Measurements from ENCODE around the gene VAPA. TPM values are rescaled to one million over a fixed set of nuclear protein-coding genes. Genes with fewer than 3 reads are reported as not detected.

The VAPA gene
- total RNA-seq, 6 experiments from 2014 or later = 69.6 to 149 (median 90.7) TPM

GRCh38 chr18:9918016-9918680, 4.3 kb downstream of the VAPA start:
- intact Hi-C loops (cut with DNase I) = no loop called here
- DNase-seq (no peak), ATAC-seq (no peak)
- Histone ChIP-seq H3K4me3 (no peak overlapping the region), H3K27ac (no peak overlapping the region), H3K27me3 (no peaks in the 10 kb centered on the region), H3K9me3 (no peaks in the 10 kb centered on the region), H3K36me3 (no peaks in the 10 kb centered on the region), H3K4me1 (peaks cover 0 to 53% (median 23%) of the 10 kb centered on the region in 4 donors)
- no peak for TF ChIP-seq POLR2A (IDR thresholded peaks at IDR 0.05)
- no peak for TF ChIP-seq CTCF (IDR thresholded peaks at IDR 0.05)
- 20% methylated on average over 2 of the region's 2 CpGs for WGBS (ENCODE audit: insufficient coverage, low coverage, low lambda C conversion rate, missing lambda C conversion rate)

GRCh38 chr18:9919564-9920232, 5.9 kb downstream of the VAPA start:
- H3K4me3 ChIP-seq = no peak overlapping the region
- H3K27me3 ChIP-seq = no peaks in the 10 kb centered on the region
- DNase-seq = no peak
- no peak overlapping the region for H3K27ac ChIP-seq
- TF ChIP-seq CTCF (IDR thresholded peaks at IDR 0.05) (no peak), POLR2A (IDR thresholded peaks at IDR 0.05) (no peak)
- intact Hi-C loops (cut with DNase I) = no loop called here
- ATAC-seq = no peak
- no peaks in the 10 kb centered on the region for H3K36me3 ChIP-seq
- peaks cover 0 to 64% (median 23%) of the 10 kb centered on the region in 4 donors for H3K4me1 ChIP-seq
- H3K9me3 ChIP-seq = no peaks in the 10 kb centered on the region
- WGBS (ENCODE audit: insufficient coverage, low coverage, low lambda C conversion rate, missing lambda C conversion rate) = 72% methylated on average over 8 of the region's 8 CpGs

GRCh38 chr18:9922592-9923311, 8.9 kb downstream of the VAPA start:
- Histone ChIP-seq H3K4me3 (no peak overlapping the region), H3K36me3 (no peaks in the 10 kb centered on the region), H3K27ac (no peak overlapping the region), H3K27me3 (no peaks in the 10 kb centered on the region), H3K9me3 (no peaks in the 10 kb centered on the region), H3K4me1 (peaks cover 0 to 64% (median 25%) of the 10 kb centered on the region in 4 donors)
- TF ChIP-seq POLR2A (IDR thresholded peaks at IDR 0.05) = no peak
- no peak for TF ChIP-seq CTCF (IDR thresholded peaks at IDR 0.05)
- ATAC-seq = no peak
- DNase-seq = no peak
- 59% methylated on average over 4 of the region's 4 CpGs for WGBS (ENCODE audit: insufficient coverage, low coverage, low lambda C conversion rate, missing lambda C conversion rate)
- intact Hi-C loops (cut with DNase I) = no loop called here

GRCh38 chr18:9924371-9924943, 10.6 kb downstream of the VAPA start:
- no peak overlapping the region for H3K4me3 ChIP-seq
- no peaks in the 10 kb centered on the region for H3K9me3 ChIP-seq
- no peak overlapping the region for H3K27ac ChIP-seq
- H3K36me3 ChIP-seq = no peaks in the 10 kb centered on the region
- H3K27me3 ChIP-seq = no peaks in the 10 kb centered on the region
- 51% methylated on average over 4 of the region's 4 CpGs for WGBS (ENCODE audit: insufficient coverage, low coverage, low lambda C conversion rate, missing lambda C conversion rate)
- ATAC-seq (no peak), DNase-seq (no peak)
- intact Hi-C loops (cut with DNase I) = no loop called here
- TF ChIP-seq CTCF (IDR thresholded peaks at IDR 0.05) (no peak), POLR2A (IDR thresholded peaks at IDR 0.05) (no peak)
- H3K4me1 ChIP-seq = peaks cover 0 to 56% (median 15%) of the 10 kb centered on the region in 4 donors

All from right lobe of liver (tissue), 6 donors.